Neuronal stem cell (in vitro differentiated cells): ENCODE data around the gene PPP2R5B.

Experiments
- DNase-seq: peaks from one replicate; pipeline ENCODE4 v3.0.0-alpha.2; 2013; ENCODE audit warnings: low spot score
- H2AFZ ChIP-seq: one replicate; pipeline ENCODE4 v1.6.1; 2013; ENCODE audit warnings: mild to moderate bottlenecking, low read length, inconsistent platforms
- H2AK5ac ChIP-seq: 2 replicates; pipeline ENCODE4 v1.6.1; 2013; ENCODE audit warnings: low read depth, mild to moderate bottlenecking, inconsistent platforms, low read length, moderate library complexity, mixed read lengths
- H2BK120ac ChIP-seq: 2 replicates; pipeline ENCODE4 v1.6.1; 2013; ENCODE audit warnings: low read depth, mild to moderate bottlenecking, inconsistent platforms, low read length, moderate library complexity, mixed read lengths
- H2BK12ac ChIP-seq: one replicate; pipeline ENCODE4 v1.6.1; 2013; ENCODE audit warnings: low read length, inconsistent platforms
- H2BK15ac ChIP-seq: 2 replicates; pipeline ENCODE4 v1.6.1; 2013; ENCODE audit warnings: mild to moderate bottlenecking, low read length, inconsistent platforms, mixed read lengths
- H2BK5ac ChIP-seq: one replicate; pipeline ENCODE4 v1.6.1; 2013; ENCODE audit warnings: inconsistent platforms, mild to moderate bottlenecking, low read length, moderate library complexity
- H3K14ac ChIP-seq: one replicate; pipeline ENCODE4 v1.6.1; 2013; ENCODE audit warnings: low read length, inconsistent platforms
- H3K18ac ChIP-seq: 2 replicates; pipeline ENCODE4 v1.6.1; 2013; ENCODE audit warnings: low read length, inconsistent platforms
- H3K23ac ChIP-seq: 2 replicates; pipeline ENCODE4 v1.6.1; 2013; ENCODE audit warnings: low read depth, mild to moderate bottlenecking, mixed read lengths, low read length, inconsistent platforms; ENCODE audit not compliant: poor library complexity
- H3K27ac ChIP-seq: replicated peaks from 3 replicates; pipeline ENCODE4 v1.5.1; 2013; ENCODE audit warnings: low read length, inconsistent platforms
- H3K27me3 ChIP-seq, 3 experiments: 2 replicates each; pipeline ENCODE4 v1.6.1; 2013; ENCODE audit warnings: low read length in 3 of 3, mild to moderate bottlenecking in 2 of 3, inconsistent platforms in 1 of 3, low read depth in 1 of 3, mixed read lengths in 1 of 3, moderate library complexity in 1 of 3; ENCODE audit not compliant: control insufficient read depth in 3 of 3, insufficient read depth in 3 of 3
- H3K36me3 ChIP-seq, 2 donors: replicated peaks in 1 of 2; 2 replicates each; pipeline ENCODE4 v1.6.1; 2013; ENCODE audit warnings: low read length in 2 of 2; ENCODE audit not compliant: control insufficient read depth in 2 of 2, insufficient read depth in 2 of 2
- H3K4ac ChIP-seq: 2 replicates; pipeline ENCODE4 v1.6.1; 2013; ENCODE audit warnings: inconsistent platforms, mild to moderate bottlenecking, low read length, moderate library complexity
- H3K4me1 ChIP-seq, 2 donors: 1 replicate in 1 of 2; 2 replicates in 1 of 2; pipeline ENCODE4 v1.6.1; 2013; ENCODE audit warnings: low read length in 2 of 2, low read depth in 1 of 2; ENCODE audit not compliant: control insufficient read depth in 2 of 2, insufficient read depth in 1 of 2
- H3K4me2 ChIP-seq: one replicate; pipeline ENCODE4 v1.6.1; 2013; ENCODE audit warnings: mild to moderate bottlenecking, low read length, inconsistent platforms; ENCODE audit not compliant: insufficient read depth, poor library complexity, severe bottlenecking
- H3K4me3 ChIP-seq, 2 donors: 2 replicates each; pipeline ENCODE4 v1.5.1; 2013; ENCODE audit warnings: low read length in 2 of 2, mild to moderate bottlenecking in 2 of 2, inconsistent platforms in 1 of 2, moderate library complexity in 1 of 2
- H3K79me1 ChIP-seq: one replicate; pipeline ENCODE4 v1.6.1; 2013; ENCODE audit warnings: low read depth, mild to moderate bottlenecking, inconsistent platforms, low read length, moderate library complexity
- H3K9ac ChIP-seq: one replicate; pipeline ENCODE4 v1.6.1; 2013; ENCODE audit warnings: mild to moderate bottlenecking, low read depth, low read length, inconsistent platforms; ENCODE audit not compliant: poor library complexity
- H3K9me3 ChIP-seq, 2 donors: replicated peaks in 1 of 2; 2 replicates each; pipeline versions ENCODE3 to v1.6.1; 2013; ENCODE audit warnings: low read length in 2 of 2, mild to moderate bottlenecking in 2 of 2, inconsistent platforms in 1 of 2, low read depth in 1 of 2, mixed read lengths in 1 of 2, moderate library complexity in 1 of 2; ENCODE audit not compliant: control insufficient read depth in 2 of 2, insufficient read depth in 1 of 2
- H4K8ac ChIP-seq: one replicate; pipeline ENCODE4 v1.6.1; 2013; ENCODE audit warnings: low read depth, mild to moderate bottlenecking, inconsistent platforms, low read length, moderate library complexity
- H4K91ac ChIP-seq: one replicate; pipeline ENCODE4 v1.6.1; 2013; ENCODE audit warnings: low read length, low read depth, mild to moderate bottlenecking, inconsistent platforms; ENCODE audit not compliant: poor library complexity
- WGBS, 2 donors: extraction: QIAGEN DNeasy Blood & Tissue Kit; methylation state at CpG; one replicate each; pipeline ENCODE4 v1.1.7; 2013; ENCODE audit warnings: missing lambda C conversion rate in 2 of 2, mixed read lengths in 1 of 2; ENCODE audit not compliant: insufficient read length in 2 of 2, insufficient replicate concordance in 1 of 2; ENCODE audit errors: extremely low coverage in 2 of 2; 5-methylcytosine and 5-hydroxymethylcytosine counted together

PPP2R5B gene

DNA sequence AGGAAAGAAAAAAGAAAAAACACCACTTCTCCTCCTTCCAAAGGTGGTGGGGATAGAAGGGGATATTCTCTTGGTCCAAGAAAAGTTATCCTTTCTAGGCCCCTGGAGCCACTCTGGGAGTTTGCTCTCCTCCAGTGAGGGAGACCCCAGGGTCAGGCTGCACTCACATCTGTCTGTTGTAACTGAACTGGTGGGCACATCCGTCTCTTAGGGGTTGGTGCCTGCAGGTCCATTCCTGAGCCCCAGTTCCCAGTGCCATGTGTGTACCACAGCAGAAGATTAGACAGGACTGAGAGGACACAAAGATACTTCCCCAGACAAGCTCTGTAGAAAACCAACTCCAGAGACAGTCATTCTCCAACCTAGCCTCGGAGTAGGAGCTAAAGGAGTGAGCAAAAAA is 4.4 kb upstream of the PPP2R5B start:
- no peak overlapping the region for H3K27ac ChIP-seq
- DNase-seq, result no peak
- peaks cover 0 to 2% (median 0%) of the 10 kb centered on the region in 3 experiments for H3K27me3 ChIP-seq
- H3K4me3 ChIP-seq, result no peak overlapping the region
- WGBS, 2 donors, result no CpG with 5 or more reads among the region's 2 CpGs
- peaks cover 2% of the 10 kb centered on the region for H3K79me1 ChIP-seq
- no peak overlapping the region for H3K18ac ChIP-seq
- peaks cover 13 to 15% of the 10 kb centered on the region in 2 donors for H3K4me1 ChIP-seq
- H3K14ac ChIP-seq, result no peak overlapping the region
- H3K23ac ChIP-seq, result no peak overlapping the region
- no peak overlapping the region for H3K9ac ChIP-seq
- no peak overlapping the region for H3K4me2 ChIP-seq
- no peak overlapping the region for H4K91ac ChIP-seq
- no peak overlapping the region for H2BK12ac ChIP-seq
- H2BK15ac ChIP-seq, result no peak overlapping the region
- H4K8ac ChIP-seq, result no peak overlapping the region
- H2AFZ ChIP-seq, result no peak overlapping the region
- H2BK120ac ChIP-seq, result no peak overlapping the region
- no peaks in the 10 kb centered on the region for H3K9me3 ChIP-seq
- no peak overlapping the region for H2BK5ac ChIP-seq
- no peak overlapping the region for H3K4ac ChIP-seq
- H2AK5ac ChIP-seq, result no peak overlapping the region
- H3K36me3 ChIP-seq, result no peaks in the 10 kb centered on the region

DNA sequence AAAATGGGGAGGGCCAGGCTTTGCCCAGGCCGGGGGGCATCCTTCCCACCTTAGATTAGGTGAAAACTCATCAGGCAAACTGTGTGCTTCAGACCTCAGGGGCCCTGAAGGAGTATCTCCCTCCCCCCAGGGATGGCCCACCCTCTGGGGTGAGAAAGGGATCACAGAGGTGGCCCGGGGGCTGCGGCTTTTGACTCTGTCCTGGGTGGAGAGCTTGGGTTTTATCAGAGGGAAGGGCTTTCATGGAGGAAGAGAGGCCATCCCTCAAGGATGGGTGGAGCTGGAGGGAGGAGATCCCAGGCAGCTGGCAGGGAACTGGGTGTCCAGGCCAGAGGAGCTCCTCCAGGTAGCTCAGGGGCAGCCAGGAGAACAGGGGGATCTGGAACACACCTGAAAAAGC is 3.1 kb upstream of the PPP2R5B start:
- DNase-seq, result no peak
- Histone ChIP-seq H4K91ac (no peak overlapping the region), H3K4me2 (no peak overlapping the region), H3K4ac (no peak overlapping the region), H3K14ac (no peak overlapping the region), H3K23ac (no peak overlapping the region), H3K18ac (no peak overlapping the region), H3K9me3 (no peaks in the 10 kb centered on the region), H3K36me3 (no peaks in the 10 kb centered on the region), H3K27ac (no peak overlapping the region), H3K9ac (no peak overlapping the region), H3K4me3 (no peak overlapping the region), H2AFZ (no peak overlapping the region), H2BK5ac (no peak overlapping the region), H3K4me1 (peaks cover 8 to 9% of the 10 kb centered on the region in 2 donors), H3K79me1 (peaks cover 2% of the 10 kb centered on the region), H2BK15ac (peak overlapping the region; percentile 58), H2BK12ac (no peak overlapping the region), H2AK5ac (peak overlapping the region; percentile 70), H3K27me3 (peaks cover 0 to 2% (median 0%) of the 10 kb centered on the region in 3 experiments), H2BK120ac (no peak overlapping the region), H4K8ac (no peak overlapping the region)
- no CpG with 5 or more reads among the region's 3 CpGs for WGBS, 2 donors

DNA sequence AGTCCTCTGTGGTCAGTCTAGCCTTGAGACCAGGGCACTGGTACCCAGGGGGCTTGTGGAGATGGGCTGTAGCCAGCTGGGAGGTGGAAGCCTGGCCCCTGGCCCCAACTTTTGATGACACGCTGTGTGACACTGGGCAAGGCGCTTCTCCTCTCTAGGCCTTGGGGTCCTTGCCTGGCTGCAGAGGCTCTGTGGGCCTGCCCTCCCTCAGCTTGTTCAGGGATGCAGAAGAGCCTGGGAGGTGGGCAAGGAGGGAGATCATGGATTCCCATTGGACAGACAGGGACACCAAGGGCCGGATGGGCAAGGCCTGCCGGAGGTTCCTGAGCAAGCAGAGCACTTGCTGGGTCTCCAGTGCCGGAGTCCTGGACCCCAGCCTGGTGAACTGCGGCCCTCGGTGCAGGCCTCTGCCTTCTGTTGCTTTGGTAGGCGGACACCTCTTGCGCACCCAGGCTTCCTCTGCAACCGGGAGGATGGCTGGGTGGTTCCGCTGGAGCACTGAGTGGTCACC is 1.3 kb upstream of the PPP2R5B start:
- H3K14ac ChIP-seq, result no peak overlapping the region
- peak overlapping the region; percentile 96 for H2AK5ac ChIP-seq
- no peak overlapping the region for H3K4ac ChIP-seq
- no peak for DNase-seq
- no peak overlapping the region for H3K27ac ChIP-seq
- H2BK15ac ChIP-seq, result peak overlapping the region; percentile 99
- peaks cover 0 to 2% of the 10 kb centered on the region in 2 donors for H3K36me3 ChIP-seq
- no peak overlapping the region for H3K23ac ChIP-seq
- H2BK120ac ChIP-seq, result no peak overlapping the region
- H3K9ac ChIP-seq, result no peak overlapping the region
- H2BK12ac ChIP-seq, result peak overlapping the region; percentile 86
- H3K27me3 ChIP-seq, result peaks cover 0 to 2% (median 0%) of the 10 kb centered on the region in 3 experiments
- H3K4me1 ChIP-seq, result peaks cover 5 to 9% of the 10 kb centered on the region in 2 donors
- no peak overlapping the region for H3K4me3 ChIP-seq
- H3K4me2 ChIP-seq, result no peak overlapping the region
- peak overlapping the region; percentile 7 for H2BK5ac ChIP-seq
- no CpG with 5 or more reads among the region's 11 CpGs for WGBS, 2 donors
- H3K18ac ChIP-seq, result peak overlapping the region; percentile 49
- no peak overlapping the region for H4K91ac ChIP-seq
- H3K79me1 ChIP-seq, result no peaks in the 10 kb centered on the region
- no peaks in the 10 kb centered on the region for H3K9me3 ChIP-seq
- peak overlapping the region; percentile 91 for H2AFZ ChIP-seq
- H4K8ac ChIP-seq, result no peak overlapping the region

DNA sequence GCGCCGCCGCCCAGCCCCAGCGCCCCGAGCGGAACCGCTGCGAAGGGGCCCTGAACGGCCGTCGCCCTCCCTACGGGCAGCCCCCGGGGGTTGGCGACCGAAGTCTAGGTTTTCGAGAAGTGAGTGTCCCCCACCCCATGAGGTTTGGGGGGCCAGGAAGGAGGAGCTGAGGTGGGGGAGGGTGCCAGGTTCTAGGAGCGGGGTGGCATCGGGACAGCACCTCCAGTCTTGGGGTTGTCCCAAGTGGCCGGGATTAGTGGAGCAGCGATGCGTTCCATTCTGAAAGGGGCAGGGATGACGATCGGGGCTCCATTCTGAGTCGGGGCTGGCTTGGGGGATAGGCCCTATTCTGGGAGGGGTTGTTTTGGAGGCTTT is 408 bp downstream of the PPP2R5B start:
- peak overlapping the region; percentile 91 for H2AFZ ChIP-seq
- no peaks in the 10 kb centered on the region for H3K79me1 ChIP-seq
- peak overlapping the region; percentile 55 to 87 for H3K4me3 ChIP-seq
- peak overlapping the region; percentile 81 for H2AK5ac ChIP-seq
- no peak overlapping the region for H3K14ac ChIP-seq
- no peak overlapping the region for H3K23ac ChIP-seq
- peaks cover 0 to 2% (median 0%) of the 10 kb centered on the region in 3 experiments for H3K27me3 ChIP-seq
- H3K9me3 ChIP-seq, result no peaks in the 10 kb centered on the region
- no CpG with 5 or more reads among the region's 24 CpGs for WGBS, 2 donors
- H2BK15ac ChIP-seq, result no peak overlapping the region
- H3K9ac ChIP-seq, result peak overlapping the region; percentile 81
- peaks cover 0 to 3% of the 10 kb centered on the region in 2 donors for H3K36me3 ChIP-seq
- peak overlapping the region; percentile 99 for H3K4me2 ChIP-seq
- peak overlapping the region; percentile 48 for H2BK5ac ChIP-seq
- H4K91ac ChIP-seq, result no peak overlapping the region
- no peak overlapping the region for H2BK12ac ChIP-seq
- peak overlapping the region; percentile 69 for H3K18ac ChIP-seq
- DNase-seq, result no peak
- no peak overlapping the region for H3K4ac ChIP-seq
- H3K4me1 ChIP-seq, result peaks cover 4 to 9% of the 10 kb centered on the region in 2 donors
- no peak overlapping the region for H3K27ac ChIP-seq
- H4K8ac ChIP-seq, result no peak overlapping the region
- no peak overlapping the region for H2BK120ac ChIP-seq
